ENCODE results near the gene FKBP7.
"Not testable (repeated sequence)": the region's sequence is repeated elsewhere in the genome, so short reads cannot be mapped to it uniquely, and the experiment has no call there.

FKBP7 gene

DNA sequence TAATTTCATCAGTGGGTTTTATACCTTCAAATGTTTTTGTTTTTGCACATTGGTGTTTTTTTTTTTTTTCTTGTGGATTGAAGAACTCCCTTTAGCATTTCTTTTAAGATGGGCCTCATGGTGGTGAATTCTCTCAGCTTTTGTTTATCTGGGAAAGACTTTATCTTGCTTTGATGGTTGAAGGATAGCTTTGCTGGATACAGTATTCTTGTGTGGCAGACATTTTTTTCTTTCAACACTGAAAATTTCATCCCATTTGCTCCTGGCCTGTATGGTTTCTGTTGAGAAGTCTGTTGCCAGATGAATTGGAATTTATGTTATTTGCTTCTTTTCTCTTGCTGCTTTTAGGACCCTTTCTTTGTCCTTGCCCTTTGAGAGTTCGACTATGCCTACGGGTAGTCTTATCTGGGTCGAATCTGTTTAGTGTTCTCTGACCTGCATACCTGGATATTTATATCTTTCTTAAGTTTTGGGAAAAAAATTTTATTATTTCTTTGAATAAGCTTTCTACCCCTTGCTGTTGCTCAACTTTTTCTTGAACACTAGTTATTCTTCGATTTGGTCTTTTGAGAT is 53.1 kb downstream of the FKBP7 start:
- Mint-ChIP-seq H3K36me3 (ENCODE audit: low read depth) (peaks cover 80% of the 10 kb centered on the region), H3K4me3 (no peak overlapping the region), H3K4me1 (peaks cover 6% of the 10 kb centered on the region), H3K27me3 (ENCODE audit: low read depth) (no peaks in the 10 kb centered on the region), H3K27ac (no peak overlapping the region), H3K9me3 (peaks cover 23% of the 10 kb centered on the region)
- TF ChIP-seq CTCF (IDR thresholded peaks at IDR 0.05; ENCODE audit: unreplicated experiment in 3 of 3), result no peak

DNA sequence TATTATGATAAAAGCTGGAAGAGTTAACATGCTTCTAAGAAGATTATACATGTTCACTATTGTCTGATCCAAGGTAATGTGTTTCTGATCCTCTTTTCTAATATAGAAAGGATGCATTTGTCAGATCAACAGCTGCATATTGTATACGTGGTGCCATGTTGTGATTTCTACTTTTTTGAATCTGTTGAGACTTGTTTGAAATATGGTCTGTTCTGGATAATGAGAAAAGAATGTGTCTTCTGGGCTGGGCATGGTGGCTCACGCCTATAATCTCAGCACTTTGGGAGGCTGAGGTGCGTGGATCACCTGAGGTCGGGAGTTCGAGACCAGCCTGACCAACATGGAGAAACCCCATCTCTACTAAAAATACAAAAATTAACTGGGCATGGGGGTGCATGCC is 54.7 kb downstream of the FKBP7 start:
- H3K27ac Mint-ChIP-seq; H3K4me3 Mint-ChIP-seq; H3K27me3 Mint-ChIP-seq (ENCODE audit: low read depth): not testable (repeated sequence)
- peaks cover 23% of the 10 kb centered on the region for H3K9me3 Mint-ChIP-seq
- peaks cover 20% of the 10 kb centered on the region for H3K4me1 Mint-ChIP-seq
- H3K36me3 Mint-ChIP-seq (ENCODE audit: low read depth), result peaks cover 67% of the 10 kb centered on the region

GRCh38 chr2:178422097-178422496 is 56.3 kb downstream of the FKBP7 start:
- no peak overlapping the region for H3K4me3 Mint-ChIP-seq
- H3K27ac Mint-ChIP-seq, result no peak overlapping the region
- H3K27me3 Mint-ChIP-seq (ENCODE audit: low read depth), result no peaks in the 10 kb centered on the region
- H3K9me3 Mint-ChIP-seq, result peaks cover 22% of the 10 kb centered on the region
- peaks cover 20% of the 10 kb centered on the region for H3K4me1 Mint-ChIP-seq
- TF ChIP-seq CTCF (IDR thresholded peaks at IDR 0.05; ENCODE audit: unreplicated experiment in 3 of 3), result no peak
- H3K36me3 Mint-ChIP-seq (ENCODE audit: low read depth), result peaks cover 56% of the 10 kb centered on the region

DNA sequence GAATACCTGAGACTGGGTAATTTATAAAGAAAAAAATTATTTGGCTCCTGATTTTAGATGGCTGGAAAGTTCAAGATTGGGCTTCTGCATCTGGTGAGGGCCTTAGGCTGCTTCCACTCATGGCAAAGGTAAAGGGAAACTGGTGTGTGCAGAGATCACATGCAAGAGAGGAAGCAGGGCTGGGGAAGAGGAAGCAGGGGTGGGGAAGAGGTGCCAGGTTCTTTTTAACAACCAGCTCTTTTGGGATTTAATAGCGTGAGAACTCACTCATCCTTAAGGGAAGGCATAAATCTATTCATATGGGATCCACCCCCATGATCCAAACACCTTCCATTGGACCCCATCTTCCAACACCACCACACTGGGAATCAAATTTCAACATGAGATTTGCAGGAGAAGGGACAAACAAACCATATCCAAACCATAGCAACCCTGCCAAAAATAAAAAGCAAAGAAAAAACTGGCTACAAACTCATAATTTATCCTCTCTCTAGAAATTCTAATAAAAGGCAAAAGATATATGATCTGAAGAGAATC is 57.9 kb downstream of the FKBP7 start:
- Mint-ChIP-seq H3K4me1 (peaks cover 30% of the 10 kb centered on the region), H3K27ac (peak overlapping the region in 2 of 3 experiments; percentile 25 to 28), H3K27me3 (ENCODE audit: low read depth) (no peaks in the 10 kb centered on the region), H3K9me3 (peaks cover 12% of the 10 kb centered on the region), H3K4me3 (no peak overlapping the region), H3K36me3 (ENCODE audit: low read depth) (peaks cover 40% of the 10 kb centered on the region)
- no peak for TF ChIP-seq CTCF (IDR thresholded peaks at IDR 0.05; ENCODE audit: unreplicated experiment in 3 of 3)

DNA sequence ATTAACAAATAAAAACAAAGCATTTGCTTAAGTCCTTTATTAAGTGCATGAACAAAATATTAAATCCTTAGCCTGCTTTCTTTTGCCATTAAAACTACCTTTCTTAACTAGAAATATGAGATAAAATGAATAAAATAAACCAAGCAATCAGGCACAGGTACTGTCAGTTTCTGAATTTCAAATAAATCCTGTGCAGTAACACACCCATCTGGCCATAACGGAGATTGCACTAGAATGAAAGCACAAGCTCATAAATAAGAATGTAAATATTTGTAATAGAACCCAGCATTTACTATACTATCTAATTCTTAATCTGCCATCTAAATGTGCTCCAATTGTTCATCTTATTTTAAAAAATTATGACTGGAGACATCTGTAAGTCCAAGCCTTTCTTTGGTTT is 59.3 kb downstream of the FKBP7 start:
- Mint-ChIP-seq H3K4me3 (no peak overlapping the region), H3K27ac (no peak overlapping the region), H3K36me3 (ENCODE audit: low read depth) (peaks cover 26% of the 10 kb centered on the region), H3K4me1 (peaks cover 40% of the 10 kb centered on the region), H3K9me3 (peaks cover 4% of the 10 kb centered on the region), H3K27me3 (ENCODE audit: low read depth) (no peaks in the 10 kb centered on the region)
- peak; percentile 41 to 45 (median 41) for TF ChIP-seq CTCF (IDR thresholded peaks at IDR 0.05; ENCODE audit: unreplicated experiment in 3 of 3)

DNA sequence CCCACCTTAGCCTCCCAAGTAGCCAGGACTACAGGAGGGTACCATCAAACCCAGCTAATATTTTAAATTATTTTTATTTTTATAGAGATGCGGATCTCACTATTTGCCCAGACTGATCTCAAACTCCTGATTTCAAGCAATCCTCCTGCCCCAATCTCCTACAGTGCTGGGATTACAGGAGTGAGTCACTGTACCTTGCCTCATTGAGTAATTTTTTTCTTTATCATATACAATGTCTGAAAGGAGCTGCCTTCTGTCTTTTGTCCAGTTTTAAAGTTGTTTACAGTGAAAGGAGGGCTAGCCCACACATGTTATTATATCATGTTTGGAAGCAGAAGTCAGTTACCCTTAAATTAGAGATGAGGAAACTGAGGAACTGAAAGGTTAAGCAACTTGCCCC is 60.0 kb downstream of the FKBP7 start:
- H3K4me3 Mint-ChIP-seq, result no peak overlapping the region
- no peaks in the 10 kb centered on the region for H3K27me3 Mint-ChIP-seq (ENCODE audit: low read depth)
- TF ChIP-seq CTCF (IDR thresholded peaks at IDR 0.05; ENCODE audit: unreplicated experiment in 3 of 3), result no peak

More for the DNA sequence above, 60.0 kb downstream of the FKBP7 start:
- Mint-ChIP-seq H3K36me3 (ENCODE audit: low read depth) (peaks cover 20% of the 10 kb centered on the region), H3K27ac (no peak overlapping the region), H3K4me1 (peaks cover 40% of the 10 kb centered on the region), H3K9me3 (no peaks in the 10 kb centered on the region)

Data from nephron (organoid).